ENCODE measurements around the gene RXFP1. TPM values are rescaled to one million over a fixed set of nuclear protein-coding genes. Genes with fewer than 3 reads are reported as not detected.

The RXFP1 gene
- total RNA-seq, 1 donor: 17.8 TPM

DNA sequence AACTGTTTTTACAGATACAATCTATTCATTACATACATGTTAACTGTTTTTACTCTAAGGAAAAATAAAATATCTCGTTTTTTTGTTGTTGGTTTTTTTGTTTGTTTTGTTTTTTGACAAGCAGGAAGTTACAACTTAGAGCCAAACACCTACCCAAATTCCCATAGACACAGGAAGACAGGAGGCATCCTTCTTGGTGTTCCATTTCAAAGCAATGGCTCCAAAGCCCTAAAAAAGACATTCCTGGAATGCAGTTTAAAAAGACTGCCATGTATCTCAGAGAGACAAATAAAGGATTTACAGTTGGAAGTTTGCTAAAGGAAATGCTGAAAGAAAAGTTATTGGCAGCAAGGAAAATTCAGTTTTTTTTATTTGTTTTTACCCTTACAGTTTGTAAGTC is 167.1 kb downstream of the RXFP1 start:
- TF ChIP-seq, protein P1, sequence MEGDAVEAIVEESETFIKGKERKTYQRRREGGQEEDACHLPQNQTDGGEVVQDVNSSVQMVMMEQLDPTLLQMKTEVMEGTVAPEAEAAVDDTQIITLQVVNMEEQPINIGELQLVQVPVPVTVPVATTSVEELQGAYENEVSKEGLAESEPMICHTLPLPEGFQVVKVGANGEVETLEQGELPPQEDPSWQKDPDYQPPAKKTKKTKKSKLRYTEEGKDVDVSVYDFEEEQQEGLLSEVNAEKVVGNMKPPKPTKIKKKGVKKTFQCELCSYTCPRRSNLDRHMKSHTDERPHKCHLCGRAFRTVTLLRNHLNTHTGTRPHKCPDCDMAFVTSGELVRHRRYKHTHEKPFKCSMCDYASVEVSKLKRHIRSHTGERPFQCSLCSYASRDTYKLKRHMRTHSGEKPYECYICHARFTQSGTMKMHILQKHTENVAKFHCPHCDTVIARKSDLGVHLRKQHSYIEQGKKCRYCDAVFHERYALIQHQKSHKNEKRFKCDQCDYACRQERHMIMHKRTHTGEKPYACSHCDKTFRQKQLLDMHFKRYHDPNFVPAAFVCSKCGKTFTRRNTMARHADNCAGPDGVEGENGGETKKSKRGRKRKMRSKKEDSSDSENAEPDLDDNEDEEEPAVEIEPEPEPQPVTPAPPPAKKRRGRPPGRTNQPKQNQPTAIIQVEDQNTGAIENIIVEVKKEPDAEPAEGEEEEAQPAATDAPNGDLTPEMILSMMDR (IDR thresholded peaks at IDR 0.05; ENCODE audit: insufficient read depth, low read length): no peak
- DNase-seq (ENCODE audit: low read depth): no peak
- H3K4me3 ChIP-seq (ENCODE audit: low read depth, low read length): no peak overlapping the region

Small RNA genes within 50 kb of the gene (small RNA-seq; reads per million reads assigned to genes)
- not detected for gene RF00012

Other genes starting within 250 kb of the RXFP1 start
- 4.3 and 63.4 TPM in 2 replicates for gene C4orf46, start 150.0 kb downstream of the RXFP1 start, total RNA-seq (ENCODE audit: low replicate concordance)
- 20.9 and 42.3 TPM in 2 replicates for gene ETFDH, start 150.4 kb downstream of the RXFP1 start, total RNA-seq (ENCODE audit: low replicate concordance)
- gene PPID, start 201.5 kb downstream of the RXFP1 start, total RNA-seq (ENCODE audit: low replicate concordance): 23.6 and 45.1 TPM in 2 replicates
- gene FNIP2, start 247.1 kb downstream of the RXFP1 start, total RNA-seq (ENCODE audit: low replicate concordance): 21.2 and 34.3 TPM in 2 replicates

Data from fibroblast of the aortic adventitia (primary cell).